ENCODE measurements around the gene PRICKLE2. TPM values are rescaled to one million over a fixed set of nuclear protein-coding genes. Genes with fewer than 3 reads are reported as not detected.

The PRICKLE2 gene
- total RNA-seq, 1 donor from 2014 or later: 84.4 TPM

- Histone ChIP-seq H3K4me3 (ENCODE audit: insufficient read depth, low read depth, low read length) (no peak overlapping the region), H3K36me3 (ENCODE audit: insufficient read depth, low read length) (peaks cover 4% of the 10 kb centered on the region), H4K20me1 (ENCODE audit: insufficient read depth, low read length) (no peaks in the 10 kb centered on the region), H3K27me3 (ENCODE audit: insufficient read depth, low read length) (no peaks in the 10 kb centered on the region), H3K4me2 (ENCODE audit: low read length) (no peak overlapping the region), H3K9ac (ENCODE audit: low read length) (no peak overlapping the region), H3K79me2 (ENCODE audit: insufficient read depth, low read length) (peaks cover 75% of the 10 kb centered on the region), H3K4me1 (ENCODE audit: insufficient read depth, low read length) (peaks cover 30% of the 10 kb centered on the region), H2AFZ (ENCODE audit: low read depth, low read length) (no peak overlapping the region), H3K27ac (ENCODE audit: low read depth, low read length) (no peak overlapping the region), H3K9me3 (ENCODE audit: insufficient read depth, low read depth, low read length) (no peaks in the 10 kb centered on the region)
- no peak for FAIRE-seq
- Mint-ChIP-seq H3K4me3 (ENCODE audit: unreplicated experiment) (no peak overlapping the region), H3K4me1 (ENCODE audit: low read depth, unreplicated experiment) (peaks cover 40% of the 10 kb centered on the region), H3K36me3 (ENCODE audit: low read depth, unreplicated experiment) (peaks cover 50% of the 10 kb centered on the region), H3K27me3 (ENCODE audit: low read depth, unreplicated experiment) (no peaks in the 10 kb centered on the region), H3K9me3 (ENCODE audit: unreplicated experiment) (peaks cover 2% of the 10 kb centered on the region), H3K27ac (ENCODE audit: unreplicated experiment) (peak overlapping the region; percentile 55)
- no peak for DNase-seq (ENCODE audit: low read depth)
- no peak for TF ChIP-seq EZH2 (IDR thresholded peaks at IDR 0.05; ENCODE audit: insufficient read depth, low read length)
- TF ChIP-seq, protein P1, sequence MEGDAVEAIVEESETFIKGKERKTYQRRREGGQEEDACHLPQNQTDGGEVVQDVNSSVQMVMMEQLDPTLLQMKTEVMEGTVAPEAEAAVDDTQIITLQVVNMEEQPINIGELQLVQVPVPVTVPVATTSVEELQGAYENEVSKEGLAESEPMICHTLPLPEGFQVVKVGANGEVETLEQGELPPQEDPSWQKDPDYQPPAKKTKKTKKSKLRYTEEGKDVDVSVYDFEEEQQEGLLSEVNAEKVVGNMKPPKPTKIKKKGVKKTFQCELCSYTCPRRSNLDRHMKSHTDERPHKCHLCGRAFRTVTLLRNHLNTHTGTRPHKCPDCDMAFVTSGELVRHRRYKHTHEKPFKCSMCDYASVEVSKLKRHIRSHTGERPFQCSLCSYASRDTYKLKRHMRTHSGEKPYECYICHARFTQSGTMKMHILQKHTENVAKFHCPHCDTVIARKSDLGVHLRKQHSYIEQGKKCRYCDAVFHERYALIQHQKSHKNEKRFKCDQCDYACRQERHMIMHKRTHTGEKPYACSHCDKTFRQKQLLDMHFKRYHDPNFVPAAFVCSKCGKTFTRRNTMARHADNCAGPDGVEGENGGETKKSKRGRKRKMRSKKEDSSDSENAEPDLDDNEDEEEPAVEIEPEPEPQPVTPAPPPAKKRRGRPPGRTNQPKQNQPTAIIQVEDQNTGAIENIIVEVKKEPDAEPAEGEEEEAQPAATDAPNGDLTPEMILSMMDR (IDR thresholded peaks at IDR 0.05; ENCODE audit: insufficient read depth, low read depth, low read length): no peak
Measured at GRCh38 chr3:64235605-64236004, 10.3 kb upstream of the PRICKLE2 start.

DNA sequence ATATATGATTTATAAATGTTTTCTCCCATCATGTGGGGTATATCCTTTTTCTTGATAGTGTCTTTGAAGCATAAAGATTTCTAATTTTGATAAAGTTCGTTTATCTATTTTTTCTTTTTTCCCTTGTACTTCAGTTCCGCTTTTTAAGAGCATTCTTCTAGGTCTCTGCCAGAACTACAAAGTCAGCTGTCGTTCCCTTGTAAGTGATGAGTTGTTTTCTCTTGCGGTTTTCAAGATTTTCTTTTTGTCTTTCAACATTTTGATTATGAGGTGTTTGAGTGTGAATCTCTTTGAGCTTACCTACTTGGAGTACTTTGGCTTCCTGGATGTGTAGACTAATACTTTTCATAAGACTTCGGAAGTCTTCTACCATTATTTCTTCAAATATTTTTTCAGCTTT, 9.3 kb upstream of the PRICKLE2 start:
- H3K27ac ChIP-seq (ENCODE audit: low read depth, low read length): no peak overlapping the region
- Mint-ChIP-seq H3K27me3 (ENCODE audit: low read depth, unreplicated experiment) (no peaks in the 10 kb centered on the region), H3K4me1 (ENCODE audit: low read depth, unreplicated experiment) (peaks cover 41% of the 10 kb centered on the region), H3K4me3 (ENCODE audit: unreplicated experiment) (no peak overlapping the region), H3K27ac (ENCODE audit: unreplicated experiment) (no peak overlapping the region), H3K9me3 (ENCODE audit: unreplicated experiment) (peaks cover 2% of the 10 kb centered on the region), H3K36me3 (ENCODE audit: low read depth, unreplicated experiment) (peaks cover 48% of the 10 kb centered on the region)
- H3K9me3 ChIP-seq (ENCODE audit: insufficient read depth, low read depth, low read length): no peaks in the 10 kb centered on the region
- H2AFZ ChIP-seq (ENCODE audit: low read depth, low read length): no peak overlapping the region
- peaks cover 4% of the 10 kb centered on the region for H3K36me3 ChIP-seq (ENCODE audit: insufficient read depth, low read length)
- FAIRE-seq (peak; percentile 41), DNase-seq (ENCODE audit: low read depth) (no peak)
- H4K20me1 ChIP-seq (ENCODE audit: insufficient read depth, low read length): no peaks in the 10 kb centered on the region
- no peak for TF ChIP-seq EZH2 (IDR thresholded peaks at IDR 0.05; ENCODE audit: insufficient read depth, low read length)
- TF ChIP-seq, protein P1 (IDR thresholded peaks at IDR 0.05; ENCODE audit: insufficient read depth, low read depth, low read length): no peak
- peaks cover 24% of the 10 kb centered on the region for H3K4me1 ChIP-seq (ENCODE audit: insufficient read depth, low read length)
- H3K79me2 ChIP-seq (ENCODE audit: insufficient read depth, low read length): peaks cover 73% of the 10 kb centered on the region
- H3K9ac ChIP-seq (ENCODE audit: low read length): no peak overlapping the region
- no peak overlapping the region for H3K4me3 ChIP-seq (ENCODE audit: insufficient read depth, low read depth, low read length)
- no peaks in the 10 kb centered on the region for H3K27me3 ChIP-seq (ENCODE audit: insufficient read depth, low read length)
- no peak overlapping the region for H3K4me2 ChIP-seq (ENCODE audit: low read length)

GRCh38 chr3:64232821-64233220, 7.6 kb upstream of the PRICKLE2 start:
- TF ChIP-seq EZH2 (IDR thresholded peaks at IDR 0.05; ENCODE audit: insufficient read depth, low read length): no peak
- TF ChIP-seq, protein P1 (IDR thresholded peaks at IDR 0.05; ENCODE audit: insufficient read depth, low read depth, low read length): no peak
- H3K27ac ChIP-seq (ENCODE audit: low read depth, low read length): no peak overlapping the region
- peaks cover 40% of the 10 kb centered on the region for H3K4me1 Mint-ChIP-seq (ENCODE audit: low read depth, unreplicated experiment)
- H3K36me3 ChIP-seq (ENCODE audit: insufficient read depth, low read length): peaks cover 4% of the 10 kb centered on the region
- H2AFZ ChIP-seq (ENCODE audit: low read depth, low read length): no peak overlapping the region
- no peak overlapping the region for H3K4me3 Mint-ChIP-seq (ENCODE audit: unreplicated experiment)
- FAIRE-seq: peak; percentile 13
- H3K9me3 Mint-ChIP-seq (ENCODE audit: unreplicated experiment): peaks cover 2% of the 10 kb centered on the region
- peaks cover 83% of the 10 kb centered on the region for H3K79me2 ChIP-seq (ENCODE audit: insufficient read depth, low read length)
- H3K4me3 ChIP-seq (ENCODE audit: insufficient read depth, low read depth, low read length): no peak overlapping the region
- no peaks in the 10 kb centered on the region for H3K27me3 ChIP-seq (ENCODE audit: insufficient read depth, low read length)
- no peaks in the 10 kb centered on the region for H3K27me3 Mint-ChIP-seq (ENCODE audit: low read depth, unreplicated experiment)
- H3K27ac Mint-ChIP-seq (ENCODE audit: unreplicated experiment): no peak overlapping the region
- H4K20me1 ChIP-seq (ENCODE audit: insufficient read depth, low read length): no peaks in the 10 kb centered on the region
- DNase-seq (ENCODE audit: low read depth): no peak
- peaks cover 7% of the 10 kb centered on the region for H3K4me1 ChIP-seq (ENCODE audit: insufficient read depth, low read length)
- H3K9me3 ChIP-seq (ENCODE audit: insufficient read depth, low read depth, low read length): no peaks in the 10 kb centered on the region
- H3K9ac ChIP-seq (ENCODE audit: low read length): no peak overlapping the region
- H3K4me2 ChIP-seq (ENCODE audit: low read length): no peak overlapping the region
- H3K36me3 Mint-ChIP-seq (ENCODE audit: low read depth, unreplicated experiment): peaks cover 52% of the 10 kb centered on the region
